Sigmoid colon (tissue), 7 donors: ENCODE data around the gene KIF21A. TPM values are rescaled to one million over a fixed set of nuclear protein-coding genes. Genes with fewer than 3 reads are reported as not detected.

Experiments used
- DNase-seq: peaks from one replicate; pipeline ENCODE4 v3.0.0-alpha.2; 2019
- H3K27ac ChIP-seq, 4 donors: fragments of 200-600 bp; sonication (generic); one replicate each; pipeline ENCODE4 v1.5.1; 2016 to 2019; ENCODE audit warnings: mild to moderate bottlenecking in 1 of 4
- H3K27me3 ChIP-seq, 3 donors: fragments of 200-600 bp; sonication (generic); one replicate each; pipeline ENCODE4 v1.5.1; 2019; ENCODE audit warnings: mild to moderate bottlenecking in 1 of 3
- H3K36me3 ChIP-seq, 4 donors: fragments of 200-600 bp; sonication (generic); one replicate each; pipeline ENCODE4 v1.5.1; 2016 to 2019
- H3K4me1 ChIP-seq, 4 donors: fragments of 200-600 bp; sonication (generic); one replicate each; pipeline ENCODE4 v1.5.1; 2017 to 2019
- H3K4me3 ChIP-seq, 4 donors: fragments of 200-600 bp; sonication (generic); one replicate each; pipeline ENCODE4 v1.5.1; 2017 to 2019; ENCODE audit warnings: mild to moderate bottlenecking in 2 of 4, moderate library complexity in 1 of 4
- H3K9me3 ChIP-seq, 4 donors: fragments of 200-600 bp in 3 of 4; sonication (generic) in 3 of 4; one replicate each; pipeline versions ENCODE4 v1.5.1 to v1.6.1; 2013 to 2019
- EP300 ChIP-seq, 4 donors: sonication (generic); formaldehyde crosslinking; IDR thresholded peaks; one replicate each; pipeline ENCODE4 v1.6.1; 2017; ENCODE audit warnings: antibody characterized with exemption in 4 of 4
- POLR2A ChIP-seq, 2 donors: fragments of 450-650 bp; IDR thresholded peaks; one replicate each; pipeline ENCODE4 v1.6.1; 2016; ENCODE audit warnings: antibody characterized with exemption in 2 of 2, mild to moderate bottlenecking in 2 of 2, moderate library complexity in 2 of 2
- POLR2AphosphoS5 ChIP-seq, 4 donors: sonication (generic); formaldehyde crosslinking; IDR thresholded peaks; one replicate each; pipeline ENCODE4 v1.6.1; 2017; ENCODE audit warnings: antibody characterized with exemption in 4 of 4
- WGBS, 2 donors: extraction: QIAGEN DNeasy Blood & Tissue Kit; methylation state at CpG; one replicate each; pipeline ENCODE4 v1.1.7; 2013; 5-methylcytosine and 5-hydroxymethylcytosine counted together
- intact Hi-C: fragments of 100-400 bp; cut with DNase I; formaldehyde crosslinking; loops from one replicate; pipeline ENCODE4 v1.15.1; 2023
- polyA plus RNA-seq, 3 donors: library from polyadenylated mRNA; stranded (reverse); fragments of 200-250 nt; gene quantifications; one replicate each; pipeline ENCODE4 v1.2.3, GENCODE V29; 2013
- total RNA-seq, 4 donors: library from RNA; depleted of rRNA; stranded (reverse); fragments of >200 nt; gene quantifications; one replicate each; pipeline ENCODE4 v1.1.0, GENCODE V29; 2016
- TF ChIP-seq, protein P1 (sequence below), 4 experiments: fragments of 450-650 bp in 3 of 4; fragments of 200-600 bp in 1 of 4; IDR thresholded peaks; one replicate each; pipeline ENCODE4 v1.5.1; 2016 to 2019; ENCODE audit warnings: antibody characterized with exemption in 4 of 4, mild to moderate bottlenecking in 3 of 4, moderate library complexity in 2 of 4
- donor health status: healthy with polysubstance abuse.
- donor health status: Bipolar disorder and iron deficiency.
- donor health status: healthy.

The KIF21A gene
- total and polyA plus RNA-seq, 7 donors: 9.3 to 23.9 (median 16.9) TPM

DNA sequence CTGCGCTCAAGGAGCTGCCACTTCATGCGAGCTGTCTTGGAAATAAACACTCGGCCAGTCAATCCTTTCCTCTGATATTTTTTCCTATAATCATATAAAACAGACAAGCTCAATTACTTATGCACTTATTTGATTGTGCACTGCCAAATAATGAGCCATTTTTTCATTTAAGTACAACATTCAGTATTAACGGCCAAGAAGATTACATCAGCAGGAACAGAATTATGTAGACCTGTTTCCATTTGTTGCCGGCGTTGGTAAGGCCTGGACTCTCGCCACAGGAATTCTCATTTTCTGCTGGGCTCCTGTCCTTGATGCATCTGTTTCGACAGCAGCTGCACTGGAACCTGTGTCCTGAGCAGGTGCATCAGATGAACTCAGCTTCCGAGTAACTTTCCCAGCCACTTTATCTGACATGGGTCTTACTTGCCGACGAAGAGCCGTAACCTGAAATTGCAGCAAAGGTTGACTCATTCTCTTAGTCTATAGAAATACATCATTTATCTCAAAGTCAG lies 110.2 kb downstream of the KIF21A start:
- Histone ChIP-seq H3K4me1 (no peaks in the 10 kb centered on the region), H3K9me3 (no peaks in the 10 kb centered on the region), H3K27ac (no peak overlapping the region), H3K36me3 (peaks cover 0 to 13% (median 0%) of the 10 kb centered on the region in 4 donors), H3K4me3 (no peak overlapping the region), H3K27me3 (no peaks in the 10 kb centered on the region)
- no peak for DNase-seq
- intact Hi-C loops: no loop called here
- TF ChIP-seq POLR2AphosphoS5 (IDR thresholded peaks at IDR 0.05) (no peak), EP300 (IDR thresholded peaks at IDR 0.05) (no peak), POLR2A (IDR thresholded peaks at IDR 0.05) (no peak)
- TF ChIP-seq, protein P1, sequence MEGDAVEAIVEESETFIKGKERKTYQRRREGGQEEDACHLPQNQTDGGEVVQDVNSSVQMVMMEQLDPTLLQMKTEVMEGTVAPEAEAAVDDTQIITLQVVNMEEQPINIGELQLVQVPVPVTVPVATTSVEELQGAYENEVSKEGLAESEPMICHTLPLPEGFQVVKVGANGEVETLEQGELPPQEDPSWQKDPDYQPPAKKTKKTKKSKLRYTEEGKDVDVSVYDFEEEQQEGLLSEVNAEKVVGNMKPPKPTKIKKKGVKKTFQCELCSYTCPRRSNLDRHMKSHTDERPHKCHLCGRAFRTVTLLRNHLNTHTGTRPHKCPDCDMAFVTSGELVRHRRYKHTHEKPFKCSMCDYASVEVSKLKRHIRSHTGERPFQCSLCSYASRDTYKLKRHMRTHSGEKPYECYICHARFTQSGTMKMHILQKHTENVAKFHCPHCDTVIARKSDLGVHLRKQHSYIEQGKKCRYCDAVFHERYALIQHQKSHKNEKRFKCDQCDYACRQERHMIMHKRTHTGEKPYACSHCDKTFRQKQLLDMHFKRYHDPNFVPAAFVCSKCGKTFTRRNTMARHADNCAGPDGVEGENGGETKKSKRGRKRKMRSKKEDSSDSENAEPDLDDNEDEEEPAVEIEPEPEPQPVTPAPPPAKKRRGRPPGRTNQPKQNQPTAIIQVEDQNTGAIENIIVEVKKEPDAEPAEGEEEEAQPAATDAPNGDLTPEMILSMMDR (IDR thresholded peaks at IDR 0.05): no peak
- WGBS, 2 donors: 96% methylated on average over 12 of the region's 12 CpGs

DNA sequence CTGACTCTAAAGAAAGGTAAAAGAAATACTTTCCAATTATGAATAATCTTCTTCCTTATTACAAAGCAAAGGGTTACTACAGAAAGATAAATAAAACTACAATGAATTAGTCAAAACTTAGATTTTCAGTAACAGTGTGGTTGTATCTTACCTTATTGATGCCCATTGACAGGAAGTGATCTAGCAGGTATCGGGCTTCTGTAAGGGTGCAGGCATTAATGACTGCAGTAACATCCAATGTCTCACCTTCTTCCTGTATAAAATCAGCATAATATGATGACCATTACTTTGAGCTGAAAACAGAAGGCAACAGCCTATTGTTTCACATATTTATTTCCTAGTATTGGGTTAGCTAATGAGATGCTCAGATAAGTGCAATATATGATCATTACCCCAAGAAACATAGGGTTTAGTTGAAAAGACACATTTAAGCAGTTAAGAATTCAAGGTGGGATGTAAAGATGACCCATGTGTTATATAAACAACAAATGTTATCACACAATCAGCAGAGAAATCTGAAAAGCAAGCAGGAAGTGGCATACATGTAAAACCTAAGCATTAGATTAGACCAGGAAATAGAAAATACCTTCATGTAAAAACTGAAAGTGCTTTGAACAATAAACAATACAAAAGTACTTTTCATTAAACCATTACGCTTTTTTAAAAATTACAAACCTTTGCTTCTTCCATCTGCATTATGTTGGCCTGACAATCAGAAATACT lies 111.2 kb downstream of the KIF21A start:
- no peak for DNase-seq
- no peaks in the 10 kb centered on the region for H3K4me1 ChIP-seq
- H3K4me3 ChIP-seq: no peak overlapping the region
- intact Hi-C loops: no loop called here
- no peaks in the 10 kb centered on the region for H3K9me3 ChIP-seq
- H3K27me3 ChIP-seq: no peaks in the 10 kb centered on the region
- H3K27ac ChIP-seq: no peak overlapping the region
- H3K36me3 ChIP-seq: peaks cover 0 to 13% (median 0%) of the 10 kb centered on the region in 4 donors
- no peak for TF ChIP-seq POLR2A (IDR thresholded peaks at IDR 0.05)
- TF ChIP-seq, protein P1 (IDR thresholded peaks at IDR 0.05): no peak
- TF ChIP-seq POLR2AphosphoS5 (IDR thresholded peaks at IDR 0.05): no peak
- no peak for TF ChIP-seq EP300 (IDR thresholded peaks at IDR 0.05)
- 83 to 91% methylated on average over 2 of the region's 2 CpGs for WGBS, 2 donors

DNA sequence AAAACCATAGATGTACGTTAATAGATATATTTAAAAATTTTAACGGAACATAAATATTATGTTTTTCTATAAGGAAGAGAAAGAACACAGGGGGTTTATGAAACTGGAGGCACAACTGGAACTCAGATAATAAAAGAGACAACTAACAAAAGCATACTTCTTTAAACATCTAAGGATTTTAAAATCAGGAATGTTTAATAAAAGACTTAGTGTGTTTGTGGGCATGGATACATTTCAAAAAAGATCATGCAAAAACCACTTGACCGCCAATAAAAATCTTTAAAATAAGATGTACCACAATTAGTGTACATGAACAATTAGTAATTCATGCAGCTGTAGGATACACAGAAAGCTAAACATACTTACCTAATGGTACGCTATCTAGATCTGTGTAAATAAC lies 113.0 kb downstream of the KIF21A start:
- WGBS, 2 donors: 91 to 95% methylated on average over 4 of the region's 4 CpGs
- peaks cover 0 to 13% (median 0%) of the 10 kb centered on the region in 4 donors for H3K36me3 ChIP-seq
- TF ChIP-seq EP300 (IDR thresholded peaks at IDR 0.05) (no peak), POLR2AphosphoS5 (IDR thresholded peaks at IDR 0.05) (no peak), POLR2A (IDR thresholded peaks at IDR 0.05) (no peak)
- TF ChIP-seq, protein P1 (IDR thresholded peaks at IDR 0.05): no peak

DNA sequence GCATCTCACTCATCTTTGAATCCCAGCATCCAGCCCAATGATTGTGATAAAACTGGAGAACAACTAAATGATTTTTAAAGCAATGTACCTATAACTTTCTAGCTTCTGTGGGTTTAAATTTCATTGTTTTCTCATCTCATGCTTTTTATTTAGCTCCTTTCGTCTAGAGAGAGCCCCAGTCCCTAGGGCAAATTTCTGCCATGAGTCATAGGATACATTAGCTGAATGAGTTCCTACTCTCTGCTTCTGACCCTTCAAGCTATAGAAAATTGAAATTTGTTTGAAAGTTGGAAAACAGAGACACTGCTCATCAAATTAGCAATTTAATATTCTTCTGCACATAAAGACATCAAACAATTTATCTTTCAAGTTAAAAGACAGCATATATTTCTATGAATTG lies 113.9 kb downstream of the KIF21A start:
- DNase-seq: no peak
- Histone ChIP-seq H3K27ac (no peak overlapping the region), H3K36me3 (peaks cover 0 to 13% (median 0%) of the 10 kb centered on the region in 4 donors), H3K9me3 (no peaks in the 10 kb centered on the region), H3K27me3 (no peaks in the 10 kb centered on the region), H3K4me1 (no peaks in the 10 kb centered on the region), H3K4me3 (no peak overlapping the region)
- TF ChIP-seq, protein P1 (IDR thresholded peaks at IDR 0.05): no peak
- TF ChIP-seq POLR2A (IDR thresholded peaks at IDR 0.05): no peak
- TF ChIP-seq POLR2AphosphoS5 (IDR thresholded peaks at IDR 0.05): no peak
- TF ChIP-seq EP300 (IDR thresholded peaks at IDR 0.05): no peak
- intact Hi-C loops: no loop called here
- WGBS, 2 donors: 95 to 96% methylated on average over 1 of the region's 1 CpG

More for the DNA sequence above, 113.0 kb downstream of the KIF21A start:
- Histone ChIP-seq H3K9me3 (no peaks in the 10 kb centered on the region), H3K4me1 (no peaks in the 10 kb centered on the region), H3K27me3 (no peaks in the 10 kb centered on the region), H3K27ac (no peak overlapping the region), H3K4me3 (no peak overlapping the region)
- no peak for DNase-seq
- intact Hi-C loops: no loop called here
